HepG2 (cell line): ENCODE measurements around the gene HDGF. TPM values are rescaled to one million over a fixed set of nuclear protein-coding genes. Genes with fewer than 3 reads are reported as not detected.

Experiments used
- ATAC-seq: fragments of 200-7000 bp; cut with Tn5 transposase; 3 replicates; pipeline ENCODE4 v1.9.1; 2020; ENCODE audit warnings: mild to moderate bottlenecking, moderate library complexity
- BruUV-seq: library from RNA; stranded (reverse); fragments of 400-500 nt; replicated peaks from 2 replicates; lab custom pipeline; 2021; lab: Mats Ljungman, UMichigan
- CTCF ChIA-PET: fragments of 300-600 bp; formaldehyde crosslinking; extraction: SDS; loops from one replicate; lab custom pipeline; 2021; ENCODE audit warnings: low total read pairs, inconsistent platforms, low intra/inter-chr PET ratio; lab: Yijun Ruan, JAX
- POLR2A ChIA-PET: fragments of 350-600 bp; sonication (Branson Sonifier 250); formaldehyde crosslinking; loops from one replicate; lab custom pipeline; 2020; ENCODE audit warnings: antibody characterized with exemption, inconsistent platforms; lab: Yijun Ruan, JAX
- DNase-seq: peaks from one replicate; pipeline ENCODE4 v3.0.0-alpha.2; 2015; ENCODE audit warnings: low spot score
- FAIRE-seq: peaks from 3 replicates; lab custom pipeline; 2011; peaks lifted over from hg19 to GRCh38; lab: Jason Lieb, UNC
- H2AFZ ChIP-seq: one replicate; pipeline ENCODE4 v1.6.1; 2011; ENCODE audit warnings: low read length, inconsistent platforms
- H3K27ac ChIP-seq: fragments of 300-600 bp; 3 replicates; pipeline ENCODE4 v1.8.0; 2011; ENCODE audit warnings: mixed run types, mild to moderate bottlenecking, mixed read lengths, low read length, inconsistent platforms; ENCODE audit not compliant: insufficient read depth; ENCODE audit errors: extremely low read length
- H3K27me3 ChIP-seq, 2 experiments: fragments of 200-600 bp in 1 of 2; 2 replicates in 1 of 2; 3 replicates in 1 of 2; pipeline versions ENCODE4 v1.6.0 to v1.8.0; 2011; ENCODE audit warnings: low read length in 2 of 2, mild to moderate bottlenecking in 2 of 2, moderate library complexity in 2 of 2, inconsistent platforms in 1 of 2; ENCODE audit not compliant: insufficient read depth in 2 of 2, control insufficient read depth in 1 of 2
- H3K36me3 ChIP-seq, 2 experiments: fragments of 200-600 bp in 1 of 2; replicated peaks in 1 of 2; 2 replicates in 1 of 2; 3 replicates in 1 of 2; pipeline versions ENCODE4 v1.5.1 to v1.8.0; 2011; ENCODE audit warnings: low read length in 2 of 2, inconsistent platforms in 1 of 2; ENCODE audit not compliant: insufficient read depth in 2 of 2, control insufficient read depth in 1 of 2
- H3K4me1 ChIP-seq: 2 replicates; pipeline ENCODE4 v1.5.1; 2012; ENCODE audit warnings: low read length, inconsistent platforms; ENCODE audit not compliant: insufficient read depth
- H3K4me2 ChIP-seq: 2 replicates; pipeline ENCODE4 v1.6.0; 2011; ENCODE audit warnings: low read depth, low read length, inconsistent platforms
- H3K4me3 ChIP-seq, 3 experiments: fragments of 200-600 bp in 1 of 3; sonication (generic), shearing (Covaris generic) in 1 of 3; replicated peaks in 1 of 3; 2 replicates each; pipeline ENCODE4 v1.5.1; 2011 to 2016; ENCODE audit warnings: low read length in 3 of 3, inconsistent platforms in 2 of 3, low read depth in 2 of 3, mild to moderate bottlenecking in 2 of 3, control low read depth in 1 of 3, mixed read lengths in 1 of 3; ENCODE audit not compliant: insufficient read depth in 1 of 3
- H3K79me2 ChIP-seq: one replicate; pipeline ENCODE4 v1.6.1; 2011; ENCODE audit warnings: low read length, inconsistent platforms; ENCODE audit not compliant: insufficient read depth
- H3K9ac ChIP-seq: 2 replicates; pipeline ENCODE4 v1.6.0; 2011; ENCODE audit warnings: mild to moderate bottlenecking, low read depth, low read length, inconsistent platforms; ENCODE audit not compliant: insufficient read depth
- H3K9me3 ChIP-seq: 2 replicates; pipeline ENCODE4 v1.5.1; 2012; ENCODE audit warnings: mild to moderate bottlenecking, low read length
- H4K20me1 ChIP-seq: 2 replicates; pipeline ENCODE4 v1.6.0; 2011; ENCODE audit warnings: inconsistent platforms, mild to moderate bottlenecking, low read length, moderate library complexity; ENCODE audit not compliant: insufficient read depth
- FOXO4 ChIP-seq: sonication (generic); formaldehyde crosslinking; conservative IDR thresholded peaks from 2 replicates; pipeline ENCODE4 v1.8.1; 2023; ENCODE audit warnings: missing genetic modification reagents
- HOXD1 ChIP-seq: sonication (generic); formaldehyde crosslinking; IDR thresholded peaks from 2 replicates; pipeline ENCODE4 v1.5.0; 2020; ENCODE audit warnings: missing genetic modification reagents
- TRIM22 ChIP-seq: fragments of 450-650 bp; IDR thresholded peaks from 2 replicates; pipeline ENCODE4 v1.6.1; 2017
- U2AF1 ChIP-seq: fragments of 200-400 bp; formaldehyde crosslinking; optimal IDR thresholded peaks from 2 replicates; pipeline ENCODE3; 2017; ENCODE audit warnings: mild to moderate bottlenecking, low read depth, low read length
- ZNF414 ChIP-seq: sonication (generic); formaldehyde crosslinking; IDR thresholded peaks from 2 replicates; pipeline ENCODE4 v1.5.0; 2020; ENCODE audit warnings: missing genetic modification reagents
- ZNF768 ChIP-seq: sonication (generic); formaldehyde crosslinking; IDR thresholded peaks from 2 replicates; pipeline ENCODE4 v1.4.0; 2020; ENCODE audit warnings: missing genetic modification reagents
- WGBS: methylation state at CpG from one replicate; pipeline ENCODE4 v1.1.6; 2017; ENCODE audit warnings: low lambda C conversion rate; 5-methylcytosine and 5-hydroxymethylcytosine counted together
- in situ Hi-C: cut with HindIII; loops from 2 replicates; pipeline ENCODE4 v1.10.0; 2017; ENCODE audit warnings: low pct_unique_long_range_greater_than_20kb; ENCODE audit not compliant: extremely low pct_ligation_motif_present
- intact Hi-C: fragments of 100-400 bp; cut with micrococcal nuclease; formaldehyde crosslinking; loops from one replicate; pipeline ENCODE4 v1.10.0; 2022; ENCODE audit not compliant: unreplicated experiment
- polyA plus RNA-seq, 8 experiments: library from polyadenylated mRNA; depleted of rRNA in 3 of 8; stranded (reverse) in 7 of 8; unstranded in 1 of 8; fragments of >200 nt; fragmentation: Illumina TruSeq in 4 of 8; extraction: Trizol in 4 of 8; gene quantifications; 2 replicates each; pipeline versions ENCODE4 v1.2.1 to v1.2.3, GENCODE V29; 2011 to 2016; ENCODE audit warnings: low read depth in 4 of 8, missing spikeins in 1 of 8, mixed read lengths in 1 of 8; ENCODE audit not compliant: insufficient read depth in 1 of 8
- total RNA-seq, 5 experiments: library from RNA; depleted of rRNA; stranded (reverse); fragments of >200 nt; fragmentation: Illumina TruSeq; extraction: Trizol; gene quantifications; 2 replicates each; pipeline ENCODE4 v1.2.3, GENCODE V29; 2016; ENCODE audit warnings: low read depth in 1 of 5

Gene HDGF
- total and polyA plus RNA-seq, 2 of the 13 experiments (the other 11 are each of a cell fraction or from before 2014, with no cell fraction given), result 156 to 196 TPM

- H3K4me3 ChIP-seq, result no peak overlapping the region
- TF ChIP-seq HOXD1 (no peak), ZNF768 (CRISPR knock-in tag) (no peak), TRIM22 (no peak), ZNF414 (CRISPR knock-in tag) (no peak), U2AF1 (no peak), FOXO4 (CRISPR knock-in tag) (no peak)
- no peaks in the 10 kb centered on the region for H4K20me1 ChIP-seq
- FAIRE-seq (no peak), ATAC-seq (no peak), DNase-seq (no peak)
- H3K27me3 ChIP-seq, result peaks cover 16 to 62% of the 10 kb centered on the region in 2 experiments
- WGBS, result 55% methylated on average over 5 of the region's 5 CpGs
- no peaks in the 10 kb centered on the region for H3K79me2 ChIP-seq
- H3K36me3 ChIP-seq, result no peaks in the 10 kb centered on the region
- H3K9me3 ChIP-seq, result no peaks in the 10 kb centered on the region
- H2AFZ ChIP-seq, result no peak overlapping the region
- intact Hi-C loops, result no loop called here
- H3K27ac ChIP-seq, result no peak overlapping the region
- ChIA-PET CTCF (no interaction called here), POLR2A (interaction anchor here (0.5 kb wide), 1 partner anchor 32 kb away, joined by 3 read pairs; no protein-coding TSS in a partner anchor)
- H3K4me1 ChIP-seq, result peaks cover 34% of the 10 kb centered on the region
- H3K9ac ChIP-seq, result no peak overlapping the region
- in situ Hi-C loops, result loop anchor here (10.0 kb wide), 2 partner anchors 170 to 230 kb away; partner anchors contain the start of genes LRRC71 and NTRK1
- no TSS peak for BruUV-seq
- no peak overlapping the region for H3K4me2 ChIP-seq
Measured at GRCh38 chr1:156694690-156694962, 56.8 kb downstream of the HDGF start.
